Right lobe of liver (tissue), 6 donors: ENCODE data around the gene NID2. TPM values are rescaled to one million over a fixed set of nuclear protein-coding genes. Genes with fewer than 3 reads are reported as not detected.
A peak's percentile ranks its signal among the peaks of the same experiment; 100 is the strongest.

Source experiments
- ATAC-seq, 4 donors: fragments of 200-7000 bp; cut with Tn5 transposase; one replicate each; pipeline ENCODE4 v1.9.1; 2020; ENCODE audit warnings: mild to moderate bottlenecking in 4 of 4, moderate library complexity in 4 of 4
- DNase-seq, 3 donors: peaks; one replicate each; pipeline ENCODE4 v3.0.0-alpha.2; 2020
- H3K27ac ChIP-seq, 3 donors: fragments of 200-600 bp; one replicate each; pipeline ENCODE4 v1.8.0; 2022
- H3K27me3 ChIP-seq, 2 donors: fragments of 200-600 bp; one replicate each; pipeline ENCODE4 v1.8.0; 2022
- H3K36me3 ChIP-seq, 4 donors: fragments of 200-600 bp; sonication (generic) in 1 of 4; one replicate each; pipeline versions ENCODE4 v1.5.1 to v1.8.0; 2017 to 2022; ENCODE audit warnings: control low read depth in 1 of 4
- H3K4me1 ChIP-seq, 4 donors: fragments of 200-600 bp; sonication (generic) in 1 of 4; one replicate each; pipeline versions ENCODE4 v1.5.1 to v1.8.0; 2017 to 2022; ENCODE audit warnings: control low read depth in 1 of 4
- H3K4me3 ChIP-seq, 3 donors: fragments of 200-600 bp; one replicate each; pipeline ENCODE4 v1.8.0; 2022
- H3K9me3 ChIP-seq, 4 donors: fragments of 200-600 bp; sonication (generic) in 1 of 4; one replicate each; pipeline versions ENCODE4 v1.5.1 to v1.8.0; 2017 to 2022; ENCODE audit warnings: control low read depth in 1 of 4
- CTCF ChIP-seq, 4 donors: fragments of 200-600 bp in 3 of 4; fragments of 450-650 bp in 1 of 4; IDR thresholded peaks; one replicate each; pipeline versions ENCODE4 v1.5.1 to v1.8.0; 2016 to 2022; ENCODE audit warnings: antibody characterized with exemption in 4 of 4, mild to moderate bottlenecking in 2 of 4
- POLR2A ChIP-seq: fragments of 450-650 bp; IDR thresholded peaks from one replicate; pipeline ENCODE4 v1.6.1; 2017; ENCODE audit warnings: antibody characterized with exemption, mild to moderate bottlenecking
- WGBS: methylation state at CpG from one replicate; pipeline ENCODE4 v1.1.6; 2018; ENCODE audit warnings: low coverage, low lambda C conversion rate; ENCODE audit not compliant: insufficient coverage; ENCODE audit errors: missing lambda C conversion rate; 5-methylcytosine and 5-hydroxymethylcytosine counted together
- intact Hi-C, 2 donors: fragments of 100-400 bp; cut with DNase I; formaldehyde crosslinking; loops; one replicate each; pipeline versions ENCODE4 v1.11.2 to v1.14.1; 2022
- total RNA-seq, 6 experiments: library from RNA; depleted of rRNA in 2 of 6; stranded (reverse); fragments of >200 nt in 2 of 6; fragmentation: NEBNext Ultra II Directional in 3 of 6; extraction: Animal tissue kit (Norgen Biotek cat#: 25700) in 3 of 6; gene quantifications; one replicate each; pipeline versions ENCODE4 v1.1.0 to v1.2.4, GENCODE V29; 2016 to 2023
- donor health status: DM: no; HTN: yes; CAD: no.
- donor health status: DM: no; HTN: no; CAD: no.
- donor health status: DM: no; HTN: no; CAD: no.
- donor health status: DM: no; HTN: yes; CAD: no.
- donor health status: DM: no; HTN: yes; CAD: no.

The NID2 gene
- total RNA-seq, 6 experiments from 2014 or later, result 1.7 to 12.9 (median 4.5) TPM

- H3K4me3 ChIP-seq, result no peak overlapping the region
- no peaks in the 10 kb centered on the region for H3K9me3 ChIP-seq
- ATAC-seq (peak in 1 of 4 donors; percentile 15), DNase-seq (no peak)
- no peaks in the 10 kb centered on the region for H3K27me3 ChIP-seq
- 49% methylated on average over 7 of the region's 7 CpGs for WGBS
- no peak for TF ChIP-seq CTCF (IDR thresholded peaks at IDR 0.05)
- no peak for TF ChIP-seq POLR2A
- intact Hi-C loops, result no loop called here
- peaks cover 0 to 10% (median 0%) of the 10 kb centered on the region in 4 donors for H3K4me1 ChIP-seq
- H3K36me3 ChIP-seq, result no peaks in the 10 kb centered on the region
- H3K27ac ChIP-seq, result no peak overlapping the region
These were observed 47.8 kb downstream of the NID2 start for GRCh38 chr14:52020866-52021717.

GRCh38 chr14:52020161-52020714 is 48.6 kb downstream of the NID2 start:
- Histone ChIP-seq H3K4me1 (peaks cover 0 to 4% (median 0%) of the 10 kb centered on the region in 4 donors), H3K36me3 (no peaks in the 10 kb centered on the region), H3K9me3 (no peaks in the 10 kb centered on the region), H3K27me3 (no peaks in the 10 kb centered on the region), H3K4me3 (no peak overlapping the region), H3K27ac (no peak overlapping the region)
- WGBS, result 56% methylated on average over 5 of the region's 5 CpGs
- ATAC-seq, result no peak
- intact Hi-C loops, result no loop called here
- no peak for DNase-seq
- no peak for TF ChIP-seq POLR2A
- TF ChIP-seq CTCF (IDR thresholded peaks at IDR 0.05), result no peak

DNA sequence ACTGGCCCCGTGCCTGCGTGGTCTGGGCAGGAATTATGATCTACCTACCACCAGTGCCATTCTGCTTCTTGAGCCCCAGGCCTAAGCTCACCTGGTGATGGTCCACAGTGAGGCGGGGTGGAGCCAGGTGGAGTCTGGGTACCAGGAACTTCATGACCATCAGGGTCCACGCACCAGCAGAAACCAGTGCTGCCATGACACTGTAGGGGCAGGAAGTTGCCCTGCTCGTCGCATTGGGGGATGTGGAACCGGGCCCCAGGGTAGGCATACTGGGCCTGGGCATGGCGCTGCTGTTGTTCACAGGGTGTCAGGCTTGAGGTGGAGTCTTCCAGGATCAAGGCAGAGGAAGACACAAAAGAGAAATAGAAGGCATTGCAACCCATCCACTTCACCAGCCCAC is 49.9 kb downstream of the NID2 start:
- Histone ChIP-seq H3K27ac (no peak overlapping the region), H3K4me3 (no peak overlapping the region), H3K9me3 (no peaks in the 10 kb centered on the region), H3K27me3 (no peaks in the 10 kb centered on the region), H3K4me1 (no peaks in the 10 kb centered on the region), H3K36me3 (no peaks in the 10 kb centered on the region)
- TF ChIP-seq POLR2A (no peak), CTCF (IDR thresholded peaks at IDR 0.05) (no peak)
- ATAC-seq (no peak), DNase-seq (no peak)
- 100% methylated on average over 3 of the region's 8 CpGs for WGBS
- intact Hi-C loops, result no loop called here

GRCh38 chr14:52018252-52018651 is 50.6 kb downstream of the NID2 start:
- intact Hi-C loops, result no loop called here
- Histone ChIP-seq H3K27me3 (no peaks in the 10 kb centered on the region), H3K4me3 (no peak overlapping the region), H3K36me3 (no peaks in the 10 kb centered on the region), H3K4me1 (no peaks in the 10 kb centered on the region), H3K27ac (no peak overlapping the region), H3K9me3 (no peaks in the 10 kb centered on the region)
- DNase-seq (no peak), ATAC-seq (no peak)
- TF ChIP-seq POLR2A (no peak), CTCF (IDR thresholded peaks at IDR 0.05) (no peak)
- WGBS, result 68% methylated on average over 4 of the region's 4 CpGs
